GM19351 (cell line): ENCODE data around the gene WWP2.
A peak's percentile ranks its signal among the peaks of the same experiment; 100 is the strongest.

Experiments
- ATAC-seq: cut with Tn5 transposase; IDR thresholded peaks from one replicate; pipeline ENCODE4 v1.9.1; 2021; ENCODE audit warnings: mild to moderate bottlenecking, moderate library complexity; ENCODE audit not compliant: unreplicated experiment

The WWP2 gene

GRCh38 chr16:69924041-69924775 is 162.1 kb downstream of the WWP2 start:
- ATAC-seq = no peak

GRCh38 chr16:69924777-69925191 is 162.7 kb downstream of the WWP2 start:
- ATAC-seq = no peak

DNA sequence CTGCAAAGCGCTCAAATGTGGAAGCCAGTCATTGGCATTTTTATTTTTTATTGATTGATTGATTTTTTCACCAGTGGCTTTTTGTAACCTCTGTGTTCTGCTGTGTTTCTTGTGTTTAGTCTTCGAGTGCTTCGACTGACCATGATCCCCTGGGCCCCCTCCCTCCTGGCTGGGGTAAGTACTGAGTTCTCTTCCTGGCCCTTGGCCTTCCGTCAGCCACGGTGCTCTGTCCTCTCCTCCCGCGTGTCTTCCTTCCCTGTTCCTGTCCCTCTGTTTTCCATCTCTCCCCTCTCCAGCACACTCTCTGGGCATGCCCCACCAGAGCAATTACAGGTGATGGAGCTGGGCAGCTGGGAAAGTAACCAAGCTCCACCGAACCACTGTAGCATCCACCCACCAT is 163.2 kb downstream of the WWP2 start:
- ATAC-seq = no peak

GRCh38 chr16:69926241-69926640 is 164.1 kb downstream of the WWP2 start:
- ATAC-seq = no peak

- no peak for ATAC-seq
These were observed 165.1 kb downstream of the WWP2 start for GRCh38 chr16:69927056-69927757.

- ATAC-seq = no peak
These were observed 166.8 kb downstream of the WWP2 start for GRCh38 chr16:69928856-69929400.

- no peak for ATAC-seq
These were observed 167.3 kb downstream of the WWP2 start for GRCh38 chr16:69929480-69929879.

DNA sequence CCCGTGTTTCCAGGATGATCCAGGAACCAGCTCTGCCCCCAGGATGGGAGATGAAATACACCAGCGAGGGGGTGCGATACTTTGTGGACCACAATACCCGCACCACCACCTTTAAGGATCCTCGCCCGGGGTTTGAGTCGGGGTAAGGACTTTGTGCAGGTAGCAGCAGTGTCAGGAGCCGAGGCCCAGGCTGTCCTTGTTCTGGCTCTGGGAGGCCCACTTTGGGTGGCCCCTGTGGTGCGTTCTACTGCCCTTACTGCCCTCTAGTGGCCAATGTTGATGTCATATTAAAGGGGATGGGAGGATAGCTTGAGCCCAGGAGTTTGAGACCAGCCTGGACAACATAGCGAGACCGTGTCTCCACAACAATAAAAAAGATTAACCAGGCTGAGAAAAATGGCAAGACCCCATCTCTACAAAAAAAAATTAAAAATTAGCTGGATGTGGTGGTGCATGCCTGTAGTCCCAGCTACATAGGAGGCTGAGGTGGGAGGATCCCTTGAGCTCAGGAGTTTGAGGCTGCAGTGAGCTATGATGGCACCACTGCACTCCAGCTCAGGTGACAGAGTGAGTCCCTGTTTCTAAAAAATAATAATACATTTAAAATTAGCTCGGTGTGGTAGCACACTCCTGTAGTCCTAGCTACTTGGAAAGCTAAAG is 168.1 kb downstream of the WWP2 start:
- ATAC-seq = peak; percentile 42

DNA sequence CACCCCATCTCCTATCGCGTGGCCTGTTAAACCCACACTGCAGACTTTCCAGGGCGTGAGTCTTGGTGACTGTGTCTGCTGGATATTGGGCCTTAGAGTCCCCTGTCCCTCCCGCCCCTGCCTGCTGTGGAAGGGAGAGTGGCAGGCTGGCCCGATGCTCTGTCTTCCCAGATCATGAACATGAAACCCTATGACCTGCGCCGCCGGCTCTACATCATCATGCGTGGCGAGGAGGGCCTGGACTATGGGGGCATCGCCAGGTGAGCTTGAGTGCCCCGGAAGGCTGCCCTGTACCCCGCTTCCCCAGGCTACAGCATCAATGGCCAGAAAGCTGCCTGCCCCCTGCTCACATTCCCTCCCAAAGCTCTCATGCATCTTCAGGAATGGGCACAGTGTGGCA is 169.5 kb downstream of the WWP2 start:
- ATAC-seq = no peak

- ATAC-seq = no peak
These were observed 170.1 kb downstream of the WWP2 start for GRCh38 chr16:69932228-69932627.

DNA sequence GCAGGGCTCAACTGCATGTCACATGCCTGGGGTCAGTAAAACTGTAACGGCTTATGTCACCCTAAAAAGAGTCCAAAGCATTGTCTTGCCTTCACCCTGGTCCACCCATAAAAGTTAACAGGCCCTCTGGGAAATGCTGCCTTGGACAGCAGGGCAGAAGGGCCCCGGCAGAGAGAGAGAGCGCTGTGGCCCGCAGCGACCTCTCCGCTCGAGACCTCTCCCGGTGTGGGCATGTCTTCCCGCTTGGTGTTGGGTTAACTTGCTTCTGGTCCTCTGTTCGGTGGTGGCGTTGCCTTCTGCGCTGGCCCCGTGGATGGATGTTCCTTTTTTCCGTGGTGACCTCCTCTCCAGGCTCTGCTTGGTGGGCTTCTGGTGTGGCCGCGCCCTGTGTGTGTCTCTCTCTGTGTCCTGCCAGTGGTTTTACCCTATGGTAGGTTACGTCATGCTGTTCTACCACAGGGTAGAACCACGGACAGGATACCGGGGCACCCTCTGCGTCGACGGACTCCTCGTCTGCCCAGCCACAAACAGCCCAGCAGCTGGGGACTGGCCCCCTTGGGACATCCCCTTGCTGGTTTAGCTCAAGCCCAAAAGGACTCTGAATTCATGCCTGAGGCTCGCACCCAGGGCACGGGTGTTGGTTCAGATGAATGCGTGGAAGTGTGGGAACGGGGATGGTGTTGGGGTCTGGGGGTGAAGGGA is 170.7 kb downstream of the WWP2 start:
- no peak for ATAC-seq

DNA sequence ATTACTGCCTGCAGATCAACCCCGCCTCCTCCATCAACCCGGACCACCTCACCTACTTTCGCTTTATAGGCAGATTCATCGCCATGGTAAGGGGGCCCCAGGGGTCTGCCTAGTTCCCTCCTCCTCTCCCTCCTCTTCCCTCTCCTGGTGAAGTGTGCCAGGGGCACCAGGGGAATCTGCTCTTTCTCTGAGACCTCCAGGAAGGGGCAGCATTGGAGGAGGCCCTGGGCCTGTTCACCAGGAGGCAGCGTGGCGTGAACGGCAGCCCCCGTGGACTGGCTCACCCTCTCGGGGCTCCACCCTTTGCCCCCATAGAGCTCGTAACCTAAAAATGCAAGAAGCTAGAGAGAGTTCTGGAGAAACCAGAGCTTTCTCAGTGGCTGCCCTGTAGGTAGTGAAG is 171.9 kb downstream of the WWP2 start:
- no peak for ATAC-seq

DNA sequence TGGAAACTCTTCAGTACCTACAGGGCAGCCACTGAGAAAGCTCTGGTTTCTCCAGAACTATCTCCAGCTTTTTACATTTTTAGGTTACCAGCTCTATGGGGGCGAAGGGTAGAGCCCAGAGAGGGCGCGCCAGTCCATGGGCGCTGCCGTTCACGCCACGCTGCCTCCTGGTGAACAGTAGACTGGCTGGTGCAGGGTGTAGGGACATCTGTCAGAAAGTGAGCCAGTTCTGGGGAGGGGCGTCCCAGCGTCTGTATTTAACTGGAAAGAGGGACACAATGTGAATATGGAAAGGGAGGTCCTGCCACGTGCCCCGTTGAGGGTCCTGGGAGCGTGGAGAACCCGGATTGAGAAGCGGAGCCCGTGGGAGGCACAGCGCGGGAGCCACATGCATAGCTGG is 172.6 kb downstream of the WWP2 start:
- ATAC-seq = no peak

DNA sequence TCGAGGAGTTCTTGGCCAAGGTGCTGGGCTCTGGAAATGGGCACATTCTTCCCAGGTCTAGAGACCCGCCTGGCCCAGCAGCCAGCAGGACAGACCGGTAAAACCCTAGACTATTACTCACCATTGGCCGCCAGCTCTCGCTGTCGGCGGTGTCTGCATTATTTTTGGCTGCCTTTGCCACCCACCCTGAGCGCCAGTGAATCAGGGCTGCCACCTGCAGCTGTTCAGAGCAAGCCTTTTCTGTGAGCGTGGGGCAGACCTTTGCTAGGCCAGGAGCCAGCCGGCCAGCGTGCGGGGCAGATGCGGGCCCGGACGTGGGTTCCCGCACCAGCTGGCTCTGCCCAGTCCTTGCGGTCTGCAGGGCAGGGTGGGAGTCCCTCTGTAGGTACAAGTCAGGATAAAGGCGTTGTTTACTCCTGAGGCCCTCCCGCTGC is 173.2 kb downstream of the WWP2 start:
- no peak for ATAC-seq

DNA sequence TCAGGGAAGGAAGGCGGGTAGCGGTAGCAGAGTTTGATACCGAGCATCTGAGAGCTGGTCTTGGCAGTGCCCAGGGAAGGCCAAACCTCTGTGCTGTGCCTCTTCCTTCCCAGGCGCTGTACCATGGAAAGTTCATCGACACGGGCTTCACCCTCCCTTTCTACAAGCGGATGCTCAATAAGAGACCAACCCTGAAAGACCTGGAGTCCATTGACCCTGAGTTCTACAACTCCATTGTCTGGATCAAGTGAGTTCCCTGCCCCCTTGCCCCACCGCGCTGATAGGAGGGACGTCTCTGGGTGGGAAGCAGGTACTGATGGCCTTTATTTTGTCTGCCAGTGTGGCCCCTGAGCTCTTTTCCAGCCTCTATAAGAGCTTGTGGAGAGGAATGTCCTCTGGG is 173.6 kb downstream of the WWP2 start:
- ATAC-seq = no peak

DNA sequence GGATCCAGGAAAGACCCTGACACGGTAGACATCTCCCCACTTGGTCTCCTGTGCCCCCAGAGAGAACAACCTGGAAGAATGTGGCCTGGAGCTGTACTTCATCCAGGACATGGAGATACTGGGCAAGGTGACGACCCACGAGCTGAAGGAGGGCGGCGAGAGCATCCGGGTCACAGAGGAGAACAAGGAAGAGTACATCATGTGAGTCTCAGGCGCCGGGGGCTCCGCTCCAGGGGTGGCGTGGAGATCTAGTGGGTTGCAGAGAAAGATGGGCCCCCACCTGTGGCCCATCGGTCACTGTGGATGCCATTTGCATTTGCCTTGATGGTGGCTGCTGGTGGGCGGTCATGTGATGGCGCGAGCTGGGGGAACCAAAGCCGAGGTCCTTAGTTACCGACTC is 174.1 kb downstream of the WWP2 start:
- no peak for ATAC-seq

- no peak for ATAC-seq
These were observed 174.6 kb downstream of the WWP2 start for GRCh38 chr16:69936751-69937211.

DNA sequence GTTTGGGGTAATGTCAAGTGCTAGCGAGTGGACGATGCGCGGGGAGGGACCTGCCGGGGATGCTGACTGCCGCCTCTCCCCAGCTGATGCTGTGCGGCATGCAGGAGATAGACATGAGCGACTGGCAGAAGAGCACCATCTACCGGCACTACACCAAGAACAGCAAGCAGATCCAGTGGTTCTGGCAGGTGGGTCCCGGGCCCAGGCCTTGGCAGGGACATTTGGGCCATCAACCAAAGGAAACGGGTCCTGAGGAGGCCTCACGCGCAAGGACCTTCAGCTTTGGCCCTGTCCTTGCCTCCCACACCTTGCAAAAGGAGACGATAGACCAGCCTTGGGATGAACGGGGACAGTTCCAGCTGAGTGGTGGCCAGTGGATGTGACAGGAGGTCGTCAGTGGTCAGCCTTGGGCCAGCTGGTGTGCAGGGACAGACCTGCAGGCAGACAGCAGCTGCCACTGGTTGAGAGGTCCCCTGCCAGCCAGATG is 175.4 kb downstream of the WWP2 start:
- no peak for ATAC-seq

- no peak for ATAC-seq
These were observed 177.1 kb downstream of the WWP2 start for GRCh38 chr16:69938981-69939820.
